Measurements from ENCODE around the gene TULP3.

TULP3 gene

GRCh38 chr12:2884810-2885209 lies 5.9 kb upstream of the TULP3 start:
- no peak for TF ChIP-seq BACH2 (CRISPR knock-in tag; IDR thresholded peaks at IDR 0.05; ENCODE audit: borderline replicate concordance)
- no peak for TF ChIP-seq POU6F1 (CRISPR knock-in tag; IDR thresholded peaks at IDR 0.05; ENCODE audit: borderline replicate concordance, low read depth)
- ATAC-seq = no peak

GRCh38 chr12:2886768-2887450 lies 3.8 kb upstream of the TULP3 start:
- ATAC-seq = no peak
- TF ChIP-seq ZNF565 (CRISPR knock-in tag; conservative IDR thresholded peaks at IDR 0.05; ENCODE audit: low read depth) (no peak), TCF4 (CRISPR knock-in tag; IDR thresholded peaks at IDR 0.05; ENCODE audit: borderline replicate concordance) (no peak)

GRCh38 chr12:2890001-2890387 lies 697 bp upstream of the TULP3 start:
- TF ChIP-seq TCF4 (CRISPR knock-in tag; IDR thresholded peaks at IDR 0.05; ENCODE audit: borderline replicate concordance) (no peak), GLIS3 (CRISPR knock-in tag; IDR thresholded peaks at IDR 0.05) (no peak), POU6F1 (CRISPR knock-in tag; IDR thresholded peaks at IDR 0.05; ENCODE audit: borderline replicate concordance, low read depth) (no peak), PPARA (CRISPR knock-in tag; IDR thresholded peaks at IDR 0.05; ENCODE audit: borderline replicate concordance) (no peak), ESRRG (CRISPR knock-in tag; IDR thresholded peaks at IDR 0.05) (no peak), ARNTL (CRISPR knock-in tag; IDR thresholded peaks at IDR 0.05; ENCODE audit: borderline replicate concordance, low read depth) (no peak), TSHZ2 (CRISPR knock-in tag; IDR thresholded peaks at IDR 0.05) (no peak), ZFP3 (CRISPR knock-in tag; IDR thresholded peaks at IDR 0.05) (no peak), CSDC2 (CRISPR knock-in tag; IDR thresholded peaks at IDR 0.05) (no peak), ZC3H10 (CRISPR knock-in tag; IDR thresholded peaks at IDR 0.05) (no peak), SNAI2 (CRISPR knock-in tag; IDR thresholded peaks at IDR 0.05) (no peak), ISL1 (CRISPR knock-in tag; IDR thresholded peaks at IDR 0.05) (no peak), BACH2 (CRISPR knock-in tag; IDR thresholded peaks at IDR 0.05; ENCODE audit: borderline replicate concordance) (no peak), ZNF70 (CRISPR knock-in tag; IDR thresholded peaks at IDR 0.05) (no peak), ZNF8 (CRISPR knock-in tag; IDR thresholded peaks at IDR 0.05) (no peak)
- no peak for ATAC-seq

- peak; percentile 61 for ATAC-seq
- 0 out of 2 replicates have a peak, but pooled peaks have one; percentile 41 for TF ChIP-seq ZFP3 (CRISPR knock-in tag; IDR thresholded peaks at IDR 0.05)
- no peak for TF ChIP-seq BACH2 (CRISPR knock-in tag; IDR thresholded peaks at IDR 0.05; ENCODE audit: borderline replicate concordance)
Observed at GRCh38 chr12:2891240-2892053, 756 bp downstream of the TULP3 start.

- no peak for ATAC-seq
- TF ChIP-seq ZNF565 (CRISPR knock-in tag; conservative IDR thresholded peaks at IDR 0.05; ENCODE audit: low read depth) (no peak), POU6F1 (CRISPR knock-in tag; IDR thresholded peaks at IDR 0.05; ENCODE audit: borderline replicate concordance, low read depth) (no peak), ZFP30 (CRISPR knock-in tag; IDR thresholded peaks at IDR 0.05) (no peak), CSRNP3 (CRISPR knock-in tag; IDR thresholded peaks at IDR 0.05) (no peak), ARNTL (CRISPR knock-in tag; IDR thresholded peaks at IDR 0.05; ENCODE audit: borderline replicate concordance, low read depth) (no peak), CREB5 (CRISPR knock-in tag; IDR thresholded peaks at IDR 0.05; ENCODE audit: low read depth) (no peak), ZNF70 (CRISPR knock-in tag; IDR thresholded peaks at IDR 0.05) (no peak), PATZ1 (CRISPR knock-in tag; IDR thresholded peaks at IDR 0.05; ENCODE audit: borderline replicate concordance) (no peak)
Observed at GRCh38 chr12:2892246-2892645, 1.6 kb downstream of the TULP3 start.

Data from SK-N-SH treated with all-trans-retinoic acid at 6 μM for 48 hours (cell line).